PC-9 (cell line): Measurements from ENCODE around the gene TRIM6.

Source experiments
- EZH2 ChIP-seq: fragments of 200-600 bp; sonication (generic); IDR thresholded peaks from 2 replicates; pipeline ENCODE4 v1.8.0; 2017; ENCODE audit warnings: antibody characterized with exemption, low read depth
- TF ChIP-seq, protein P1 (sequence below): fragments of 200-600 bp; sonication (generic); conservative IDR thresholded peaks from 2 replicates; pipeline ENCODE4 v1.6.1; 2017; ENCODE audit warnings: mixed run types, antibody characterized with exemption, mild to moderate bottlenecking, moderate library complexity

DNA sequence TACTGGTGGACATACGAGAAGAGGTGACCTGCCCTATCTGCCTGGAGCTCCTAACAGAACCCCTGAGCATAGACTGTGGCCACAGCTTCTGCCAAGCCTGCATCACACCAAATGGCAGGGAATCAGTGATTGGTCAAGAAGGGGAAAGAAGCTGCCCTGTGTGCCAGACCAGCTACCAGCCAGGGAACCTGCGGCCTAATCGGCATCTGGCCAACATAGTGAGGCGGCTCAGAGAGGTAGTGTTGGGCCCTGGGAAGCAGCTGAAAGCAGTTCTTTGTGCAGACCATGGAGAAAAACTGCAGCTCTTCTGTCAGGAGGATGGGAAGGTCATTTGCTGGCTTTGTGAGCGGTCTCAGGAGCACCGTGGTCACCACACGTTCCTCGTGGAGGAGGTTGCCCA lies 6.9 kb downstream of the TRIM6 start:
- TF ChIP-seq, protein P1, sequence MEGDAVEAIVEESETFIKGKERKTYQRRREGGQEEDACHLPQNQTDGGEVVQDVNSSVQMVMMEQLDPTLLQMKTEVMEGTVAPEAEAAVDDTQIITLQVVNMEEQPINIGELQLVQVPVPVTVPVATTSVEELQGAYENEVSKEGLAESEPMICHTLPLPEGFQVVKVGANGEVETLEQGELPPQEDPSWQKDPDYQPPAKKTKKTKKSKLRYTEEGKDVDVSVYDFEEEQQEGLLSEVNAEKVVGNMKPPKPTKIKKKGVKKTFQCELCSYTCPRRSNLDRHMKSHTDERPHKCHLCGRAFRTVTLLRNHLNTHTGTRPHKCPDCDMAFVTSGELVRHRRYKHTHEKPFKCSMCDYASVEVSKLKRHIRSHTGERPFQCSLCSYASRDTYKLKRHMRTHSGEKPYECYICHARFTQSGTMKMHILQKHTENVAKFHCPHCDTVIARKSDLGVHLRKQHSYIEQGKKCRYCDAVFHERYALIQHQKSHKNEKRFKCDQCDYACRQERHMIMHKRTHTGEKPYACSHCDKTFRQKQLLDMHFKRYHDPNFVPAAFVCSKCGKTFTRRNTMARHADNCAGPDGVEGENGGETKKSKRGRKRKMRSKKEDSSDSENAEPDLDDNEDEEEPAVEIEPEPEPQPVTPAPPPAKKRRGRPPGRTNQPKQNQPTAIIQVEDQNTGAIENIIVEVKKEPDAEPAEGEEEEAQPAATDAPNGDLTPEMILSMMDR: no peak
- TF ChIP-seq EZH2: no peak
